Erythroblast (primary cell): ENCODE results near the gene DLL4.

Experiments used
- DNase-seq, 2 experiments: peaks; one replicate each; lab custom pipeline; 2025; lab: John Stamatoyannopoulos, UW
- GATA1 ChIP-seq: IDR thresholded peaks from 2 replicates; pipeline ENCODE4 v1.6.1; 2011; ENCODE audit warnings: low read depth, mild to moderate bottlenecking, control low read depth, low read length, moderate library complexity
- POLR2A ChIP-seq: IDR thresholded peaks from 2 replicates; pipeline ENCODE4 v1.6.1; 2011; ENCODE audit warnings: mild to moderate bottlenecking, low read length

Gene DLL4

DNA sequence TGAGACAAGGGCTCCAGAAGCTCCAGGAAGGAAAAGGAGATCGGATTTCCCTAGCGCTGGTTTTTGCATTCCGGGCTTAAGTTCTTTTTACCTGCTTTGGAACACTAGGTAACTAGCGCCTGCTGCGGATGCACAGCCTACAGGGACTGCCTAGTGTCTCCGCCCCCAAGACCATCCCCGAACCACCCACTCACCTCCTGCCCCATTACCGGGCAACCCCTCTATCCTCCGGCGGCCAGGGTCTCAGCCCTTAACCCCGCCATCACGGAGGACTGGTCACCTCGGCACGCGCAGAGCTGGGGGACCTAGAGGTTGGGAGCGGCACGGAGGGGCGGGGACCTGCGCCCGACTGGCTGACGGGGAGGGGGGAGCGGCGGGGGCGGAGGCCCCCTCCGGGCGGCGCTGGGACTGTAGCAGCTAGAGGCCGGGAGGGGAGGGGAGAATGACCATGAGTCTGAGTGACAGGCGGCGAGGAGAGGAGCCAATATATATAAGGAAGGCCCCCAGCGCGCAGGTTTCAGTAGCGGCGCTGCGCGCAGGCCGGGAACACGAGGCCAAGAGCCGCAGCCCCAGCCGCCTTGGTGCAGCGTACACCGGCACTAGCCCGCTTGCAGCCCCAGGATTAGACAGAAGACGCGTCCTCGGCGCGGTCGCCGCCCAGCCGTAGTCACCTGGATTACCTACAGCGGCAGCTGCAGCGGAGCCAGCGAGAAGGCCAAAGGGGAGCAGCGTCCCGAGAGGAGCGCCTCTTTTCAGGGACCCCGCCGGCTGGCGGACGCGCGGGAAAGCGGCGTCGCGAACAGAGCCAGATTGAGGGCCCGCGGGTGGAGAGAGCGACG is at the start of gene DLL4:
TSS of gene DLL4 (plus strand) at position 520 of the 839 bp plus-strand sequence. CDS start 329 bp downstream, outside the sequence.
- TF ChIP-seq POLR2A = no peak
- no peak for TF ChIP-seq GATA1
- peak; percentile 53 to 54 for DNase-seq

- peak; percentile 70 to 79 for DNase-seq
- TF ChIP-seq GATA1 (no peak), POLR2A (no peak)
Measured at GRCh38 chr15:40879609-40880008, 49.5 kb upstream of the DLL4 start.

DNA sequence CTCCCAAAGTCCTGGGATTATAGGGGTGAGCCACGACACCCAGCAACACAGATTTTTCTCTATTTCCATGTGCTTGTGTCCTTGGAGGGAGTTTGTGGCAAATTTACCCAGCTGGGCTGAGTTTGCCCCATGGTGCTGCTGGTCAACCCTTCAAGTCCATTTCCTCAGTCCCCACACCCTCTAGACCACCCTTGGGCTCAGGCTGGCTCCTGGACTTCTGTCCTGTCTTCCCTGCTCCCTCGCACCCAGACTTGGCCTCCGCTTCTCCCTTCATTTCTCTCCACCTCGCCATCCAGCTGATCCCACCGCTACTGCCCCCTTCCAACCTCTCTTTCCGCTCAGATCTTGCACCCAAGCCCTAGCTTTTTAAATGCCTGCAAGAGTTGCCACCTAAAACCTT is 47.8 kb upstream of the DLL4 start:
- no peak for DNase-seq
- TF ChIP-seq POLR2A (no peak), GATA1 (no peak)

DNA sequence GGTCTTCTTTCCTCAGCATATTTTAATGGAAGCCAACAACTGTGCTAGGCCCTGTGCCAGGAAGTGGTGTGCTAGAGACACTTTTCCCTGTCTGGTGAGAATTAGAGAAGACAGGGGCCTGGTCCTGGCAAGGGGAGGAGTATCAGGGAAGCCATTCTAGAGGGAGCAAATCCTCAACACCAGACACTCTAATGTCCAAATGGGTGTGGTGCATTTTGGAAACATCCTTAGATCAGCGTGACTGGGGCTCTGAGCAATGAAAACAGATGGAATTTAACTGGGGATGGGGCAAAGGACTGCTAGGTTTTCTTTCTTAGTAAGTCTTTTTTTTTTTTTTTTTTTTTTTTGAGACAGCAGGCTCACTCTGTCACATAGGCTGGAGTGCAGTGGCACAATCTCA is 42.6 kb upstream of the DLL4 start:
- TF ChIP-seq POLR2A = no peak
- no peak for TF ChIP-seq GATA1
- DNase-seq = no peak

GRCh38 chr15:40889112-40889511 is 40.0 kb upstream of the DLL4 start:
- DNase-seq = no peak
- TF ChIP-seq GATA1 = no peak
- TF ChIP-seq POLR2A = no peak

DNA sequence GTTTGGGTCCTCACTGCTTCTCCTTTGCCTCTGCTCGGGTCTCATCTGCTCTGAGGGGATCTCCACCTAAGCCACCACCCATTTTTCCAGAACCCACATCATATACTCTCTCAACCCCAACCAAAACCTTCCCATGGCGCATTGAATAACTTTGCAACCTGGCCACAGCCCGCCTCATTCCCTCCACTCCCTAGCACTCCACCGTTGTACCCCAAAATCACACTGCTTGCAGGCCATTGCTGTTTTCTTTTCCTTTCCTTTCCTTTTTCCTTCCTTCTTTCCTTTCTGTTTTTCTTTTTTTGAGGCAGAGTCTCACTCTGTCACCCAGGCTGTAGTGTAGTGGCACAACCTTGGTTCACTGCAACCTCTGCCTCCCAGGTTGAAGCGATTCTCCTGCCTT is 38.0 kb upstream of the DLL4 start:
- DNase-seq = no peak

GRCh38 chr15:40891810-40892446 is 37.2 kb upstream of the DLL4 start:
- TF ChIP-seq POLR2A (no peak), GATA1 (no peak)
- DNase-seq = peak; percentile 28 to 50

More for the DNA sequence above, 38.0 kb upstream of the DLL4 start:
- TF ChIP-seq GATA1 (no peak), POLR2A (no peak)

GRCh38 chr15:40892447-40893012 is 36.6 kb upstream of the DLL4 start:
- TF ChIP-seq GATA1 (no peak), POLR2A (no peak)
- no peak for DNase-seq

GRCh38 chr15:40893019-40893670 is 36.0 kb upstream of the DLL4 start:
- TF ChIP-seq GATA1 = no peak
- no peak for TF ChIP-seq POLR2A
- DNase-seq = no peak

DNA sequence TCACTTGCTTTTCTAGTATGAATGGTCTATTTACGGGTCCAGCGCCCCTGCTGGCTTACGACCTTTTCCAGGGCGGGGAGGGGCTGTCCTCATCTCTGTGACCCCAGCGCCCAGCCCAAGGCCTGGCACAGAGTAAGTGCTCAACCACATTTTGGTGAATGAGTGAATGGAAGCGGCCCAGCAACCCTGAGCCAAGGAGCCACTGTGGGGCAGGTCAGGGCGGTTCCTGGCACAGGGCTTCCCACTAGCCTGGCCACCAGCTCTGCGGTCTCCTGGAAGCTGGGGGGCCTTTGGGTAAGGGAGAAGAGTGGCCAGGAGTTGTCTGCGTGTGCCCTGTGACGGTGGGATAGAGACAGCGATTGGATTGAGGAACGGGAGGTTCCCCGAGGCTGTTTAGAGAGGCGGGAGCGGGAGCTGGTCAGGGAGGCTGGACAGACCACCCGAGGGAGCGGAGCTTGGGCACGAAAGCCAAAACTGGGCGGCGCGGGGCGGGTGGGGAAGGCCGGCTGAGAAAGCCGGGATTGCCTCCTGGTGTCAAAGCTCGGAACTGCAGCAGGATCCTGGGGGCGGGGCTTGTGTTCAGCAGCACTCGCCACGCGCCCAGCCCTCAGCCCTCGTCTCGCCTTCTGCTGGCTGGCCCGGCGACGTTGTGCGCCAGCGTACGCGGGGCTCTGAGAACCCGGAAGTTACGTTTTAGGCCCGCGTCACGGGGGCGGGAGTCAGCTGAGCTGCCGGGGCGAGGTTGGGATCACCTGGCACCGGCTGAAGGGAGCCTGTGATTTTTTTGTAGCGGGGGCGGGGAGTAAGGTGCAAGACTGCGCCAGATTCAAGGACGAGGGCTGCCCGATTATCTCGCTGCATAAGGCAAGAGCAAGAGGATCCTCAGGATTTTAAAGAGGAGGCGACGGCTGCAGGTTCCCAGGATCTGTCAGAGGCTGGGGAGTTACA is 35.1 kb upstream of the DLL4 start, which contains the start of gene VPS18:
TSS of gene VPS18 (plus strand) at position 718 of the 948 bp plus-strand sequence. CDS start 319 bp downstream, outside the sequence.
- TF ChIP-seq POLR2A (peak; percentile 50), GATA1 (no peak)
- peak; percentile 98 to 99 for DNase-seq

- TF ChIP-seq GATA1 = no peak
- no peak for TF ChIP-seq POLR2A
- peak; percentile 85 to 87 for DNase-seq
Measured at GRCh38 chr15:40894681-40895448, 34.3 kb upstream of the DLL4 start.
